Spinal cord (tissue), 10 donors: Measurements from ENCODE around the gene SRGN. TPM values are rescaled to one million over a fixed set of nuclear protein-coding genes. Genes with fewer than 3 reads are reported as not detected.

Experiments used
- DNase-seq, 6 donors: peaks; one replicate each; pipeline versions ENCODE4 v3.0.0 to v3.0.0-alpha.2; 2013 to 2015; ENCODE audit warnings: low spot score in 6 of 6, low read depth in 4 of 6
- H3K27ac ChIP-seq: one replicate; pipeline ENCODE4 v1.5.1; 2013; ENCODE audit warnings: low read depth, low read length, control low read depth
- H3K27me3 ChIP-seq: one replicate; pipeline ENCODE4 v1.6.1; 2013; ENCODE audit warnings: low read length; ENCODE audit not compliant: control insufficient read depth, insufficient read depth
- H3K36me3 ChIP-seq: one replicate; pipeline ENCODE4 v1.6.1; 2013; ENCODE audit warnings: low read length; ENCODE audit not compliant: control insufficient read depth, insufficient read depth
- H3K4me1 ChIP-seq: one replicate; pipeline ENCODE4 v1.6.1; 2013; ENCODE audit warnings: low read length; ENCODE audit not compliant: control insufficient read depth, insufficient read depth
- H3K4me3 ChIP-seq: one replicate; pipeline ENCODE4 v1.5.1; 2013; ENCODE audit warnings: low read depth, low read length, control low read depth
- H3K9me3 ChIP-seq: one replicate; pipeline ENCODE4 v1.6.1; 2013; ENCODE audit warnings: low read length; ENCODE audit not compliant: control insufficient read depth, insufficient read depth
- WGBS: methylation state at CpG from one replicate; pipeline ENCODE4 v1.1.5; 2013; ENCODE audit warnings: missing lambda C conversion rate; ENCODE audit not compliant: insufficient coverage; 5-methylcytosine and 5-hydroxymethylcytosine counted together
- polyA plus RNA-seq, 2 donors: library from polyadenylated mRNA; unstranded; fragments of 120-200 nt; gene quantifications; one replicate each; pipeline ENCODE4 v1.2.1, GENCODE V29; 2013; ENCODE audit not compliant: insufficient read length in 2 of 2
- total RNA-seq, 2 donors: library from RNA; depleted of rRNA in 1 of 2; stranded (reverse); fragments of 120-200 nt in 1 of 2; fragments of >200 nt in 1 of 2; gene quantifications; one replicate each; pipeline versions ENCODE4 v1.2.3 to v1.2.4, GENCODE V29; 2013 to 2014
- donor health status: healthy.

The SRGN gene
- total and polyA plus RNA-seq, 4 donors: 21.5 to 280 (median 51.6) TPM

- Histone ChIP-seq H3K36me3 (no peaks in the 10 kb centered on the region), H3K27me3 (no peaks in the 10 kb centered on the region), H3K4me3 (no peak overlapping the region), H3K9me3 (no peaks in the 10 kb centered on the region), H3K4me1 (no peaks in the 10 kb centered on the region), H3K27ac (no peak overlapping the region)
- WGBS: 93% methylated on average over 2 of the region's 4 CpGs
- no peak for DNase-seq
Observed at GRCh38 chr10:69097729-69098128, 9.8 kb downstream of the SRGN start.

- DNase-seq: no peak
- Histone ChIP-seq H3K27me3 (no peaks in the 10 kb centered on the region), H3K27ac (no peak overlapping the region), H3K4me3 (no peak overlapping the region), H3K4me1 (no peaks in the 10 kb centered on the region), H3K9me3 (no peaks in the 10 kb centered on the region), H3K36me3 (no peaks in the 10 kb centered on the region)
- WGBS: no CpG with 5 or more reads among the region's 7 CpGs
Observed at GRCh38 chr10:69100136-69100872, 12.4 kb downstream of the SRGN start.

GRCh38 chr10:69101451-69102095, 13.7 kb downstream of the SRGN start:
- Histone ChIP-seq H3K4me1 (no peaks in the 10 kb centered on the region), H3K27me3 (no peaks in the 10 kb centered on the region), H3K27ac (no peak overlapping the region), H3K9me3 (no peaks in the 10 kb centered on the region), H3K36me3 (no peaks in the 10 kb centered on the region), H3K4me3 (no peak overlapping the region)
- DNase-seq: no peak
- WGBS: 89% methylated on average over 4 of the region's 6 CpGs

- no peaks in the 10 kb centered on the region for H3K36me3 ChIP-seq
- H3K27ac ChIP-seq: no peak overlapping the region
- no peaks in the 10 kb centered on the region for H3K27me3 ChIP-seq
- H3K4me1 ChIP-seq: no peaks in the 10 kb centered on the region
- WGBS: no CpG with 5 or more reads among the region's 3 CpGs
- H3K4me3 ChIP-seq: no peak overlapping the region
- DNase-seq: no peak
- H3K9me3 ChIP-seq: no peaks in the 10 kb centered on the region
Observed at GRCh38 chr10:69102440-69102839, 14.5 kb downstream of the SRGN start.

GRCh38 chr10:69103784-69104183, 15.9 kb downstream of the SRGN start:
- 85% methylated on average over 6 of the region's 7 CpGs for WGBS
- DNase-seq: no peak
- Histone ChIP-seq H3K36me3 (no peaks in the 10 kb centered on the region), H3K4me3 (no peak overlapping the region), H3K27me3 (no peaks in the 10 kb centered on the region), H3K27ac (no peak overlapping the region), H3K4me1 (no peaks in the 10 kb centered on the region), H3K9me3 (no peaks in the 10 kb centered on the region)

DNA sequence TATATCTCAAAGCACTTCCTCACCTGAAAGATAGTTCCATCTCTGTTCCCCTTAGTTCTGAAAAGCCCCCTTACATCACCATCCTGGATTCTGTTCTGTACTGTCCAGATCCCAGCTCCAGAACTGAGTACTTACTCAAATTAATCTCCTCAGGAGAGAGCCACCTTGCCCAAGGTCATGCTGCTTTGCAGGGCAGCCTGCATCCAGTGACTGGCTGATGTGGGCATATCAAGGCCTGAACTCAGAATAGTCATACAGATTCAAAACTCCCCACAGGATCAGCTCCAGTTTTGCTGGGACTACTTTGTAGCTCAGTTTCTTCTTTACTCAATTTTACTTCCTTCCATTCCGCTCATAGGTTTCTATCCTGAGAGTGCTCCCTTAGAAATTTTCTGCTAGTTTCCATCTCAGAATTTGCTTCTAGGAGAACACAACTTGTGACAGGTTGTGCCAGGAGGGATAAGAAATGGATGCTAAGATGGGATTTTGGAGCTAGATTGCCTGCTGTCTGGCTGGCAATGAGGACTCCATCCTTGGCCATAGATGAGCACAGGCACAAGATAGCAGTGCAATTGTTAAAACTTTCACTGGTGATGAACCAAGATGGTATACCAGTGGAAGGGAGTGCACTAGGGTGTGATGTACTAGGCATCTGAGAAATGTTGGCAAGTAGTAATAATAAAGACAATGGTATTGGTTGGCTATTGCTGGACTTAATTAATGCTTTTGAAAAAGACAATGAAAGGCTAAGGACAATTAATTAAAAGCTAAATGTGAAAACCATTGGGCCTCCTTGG, 17.3 kb downstream of the SRGN start:
- DNase-seq: no peak
- no peaks in the 10 kb centered on the region for H3K36me3 ChIP-seq
- no peak overlapping the region for H3K4me3 ChIP-seq
- H3K9me3 ChIP-seq: no peaks in the 10 kb centered on the region
- no peak overlapping the region for H3K27ac ChIP-seq
- H3K27me3 ChIP-seq: no peaks in the 10 kb centered on the region
- no CpG with 5 or more reads among the region's 1 CpG for WGBS
- no peaks in the 10 kb centered on the region for H3K4me1 ChIP-seq

DNA sequence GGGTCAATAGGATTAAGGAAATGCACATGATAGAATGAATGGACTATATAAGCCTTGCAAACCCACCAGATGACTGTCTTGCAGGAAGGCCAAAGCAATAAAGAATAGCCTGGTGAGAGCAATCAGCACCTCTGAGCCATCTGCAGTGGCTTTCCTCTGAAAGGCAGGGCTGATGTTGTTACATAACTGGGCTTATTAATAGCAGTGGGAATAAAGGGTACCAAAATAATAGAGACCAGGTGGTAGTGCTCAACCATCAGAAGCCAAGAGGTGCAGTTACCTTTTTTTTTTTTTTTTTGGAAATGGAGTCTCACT, 19.2 kb downstream of the SRGN start:
- no peaks in the 10 kb centered on the region for H3K9me3 ChIP-seq
- no peak for DNase-seq
- H3K27ac ChIP-seq: no peak overlapping the region
- H3K4me3 ChIP-seq: no peak overlapping the region
- no peaks in the 10 kb centered on the region for H3K36me3 ChIP-seq
- H3K27me3 ChIP-seq: no peaks in the 10 kb centered on the region
- H3K4me1 ChIP-seq: no peaks in the 10 kb centered on the region

- no peaks in the 10 kb centered on the region for H3K36me3 ChIP-seq
- H3K4me1 ChIP-seq: no peaks in the 10 kb centered on the region
- WGBS: 92% methylated on average over 2 of the region's 2 CpGs
- H3K9me3 ChIP-seq: no peaks in the 10 kb centered on the region
- H3K27ac ChIP-seq: no peak overlapping the region
- DNase-seq: no peak
- no peaks in the 10 kb centered on the region for H3K27me3 ChIP-seq
- H3K4me3 ChIP-seq: no peak overlapping the region
Observed at GRCh38 chr10:69107699-69108098, 19.8 kb downstream of the SRGN start.

DNA sequence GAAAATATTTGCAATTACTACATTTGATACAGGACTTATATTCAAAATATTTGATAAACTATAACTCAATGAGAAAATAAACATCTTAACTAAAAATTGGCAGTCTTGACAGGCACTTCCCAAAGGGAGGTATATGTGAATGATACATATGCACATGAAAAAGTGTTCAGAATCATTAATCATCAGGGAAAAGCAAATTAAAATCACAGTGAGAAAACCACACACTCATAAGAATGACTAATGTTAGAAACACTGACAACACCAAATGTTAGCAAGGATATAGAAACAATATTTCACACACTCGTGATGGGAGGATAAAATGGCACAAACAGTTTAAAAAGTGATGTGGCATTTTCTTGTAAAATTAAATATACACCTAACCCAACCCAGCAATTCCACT, 32.0 kb downstream of the SRGN start:
- H3K27ac ChIP-seq: no peak overlapping the region
- H3K27me3 ChIP-seq: no peaks in the 10 kb centered on the region
- WGBS: no CpG with 5 or more reads among the region's 1 CpG
- H3K4me1 ChIP-seq: peaks cover 4% of the 10 kb centered on the region
- H3K4me3 ChIP-seq: no peak overlapping the region
- DNase-seq: peak in 1 of 6 donors; percentile 2
- H3K36me3 ChIP-seq: no peaks in the 10 kb centered on the region
- no peaks in the 10 kb centered on the region for H3K9me3 ChIP-seq
